ENCODE measurements around the gene MRPL41. TPM values are rescaled to one million over a fixed set of nuclear protein-coding genes. Genes with fewer than 3 reads are reported as not detected.
"Not testable (repeated sequence)": the region's sequence is repeated elsewhere in the genome, so short reads cannot be mapped to it uniquely, and the experiment has no call there.

Gene MRPL41
- total and polyA plus RNA-seq, 2 experiments from 2014 or later: 42.9 to 97.6 TPM

DNA sequence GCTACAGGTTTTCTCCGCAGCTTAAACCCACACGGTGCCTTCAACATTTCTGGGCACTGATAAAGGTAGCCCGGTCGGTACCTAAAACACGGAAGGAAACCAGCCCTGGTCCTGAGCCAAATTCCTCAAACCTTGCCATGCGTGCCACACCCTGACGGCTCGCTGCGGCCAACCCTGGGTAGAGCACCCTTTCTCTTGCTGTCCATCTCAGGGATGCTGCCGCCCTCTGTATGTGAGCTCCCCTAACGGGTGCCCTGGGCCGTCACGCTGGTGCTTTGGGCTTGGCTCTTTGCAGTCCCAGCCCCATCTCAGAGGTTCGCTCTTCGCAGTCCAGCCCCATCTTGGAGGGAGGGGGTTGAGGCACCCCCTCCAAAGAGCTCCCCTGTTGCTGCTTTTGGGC is 45.4 kb upstream of the MRPL41 start:
- no peaks in the 10 kb centered on the region for H3K9me3 ChIP-seq (ENCODE audit: low read depth)
- H4K20me1 ChIP-seq (ENCODE audit: insufficient read depth): no peaks in the 10 kb centered on the region
- WGBS, 2 experiments (ENCODE audit: low coverage in 1 of 2, low lambda C conversion rate in 2 of 2, missing lambda C conversion rate in 2 of 2): 84 to 93% methylated on average over 15 of the region's 15 CpGs
- no peak for DNase-seq
- in situ Hi-C loops (cut with MboI): no loop called here
- no peaks in the 10 kb centered on the region for H3K27me3 ChIP-seq (replicated peaks; ENCODE audit: insufficient read depth)
- TF ChIP-seq EZH2 (IDR thresholded peaks at IDR 0.05; ENCODE audit: insufficient read depth, poor library complexity, severe bottlenecking) (no peak), EZH2phosphoT487 (IDR thresholded peaks at IDR 0.05; ENCODE audit: insufficient read depth, low read depth) (no peak)
- H3K9me2 ChIP-seq (ENCODE audit: insufficient read depth): no peaks in the 10 kb centered on the region
- 0 out of 2 replicates have a peak, but pooled peaks cover 9% of the 10 kb centered on the region for H3F3A ChIP-seq (ENCODE audit: insufficient read depth)
- H3K9ac ChIP-seq: no peak overlapping the region
- no peak overlapping the region for H2AFZ ChIP-seq
- no peaks in the 10 kb centered on the region for H3K36me3 ChIP-seq (ENCODE audit: low read depth)
- no peak overlapping the region for H3K4me3 ChIP-seq
- no peak overlapping the region for H3K27ac ChIP-seq
- H3K4me2 ChIP-seq (ENCODE audit: unreplicated experiment): no peak overlapping the region
- no peaks in the 10 kb centered on the region for H3K79me2 ChIP-seq (ENCODE audit: insufficient read depth)
- H3K4me1 ChIP-seq (ENCODE audit: insufficient read depth): peaks cover 4% of the 10 kb centered on the region; the same call in 1 of the 2 replicates

DNA sequence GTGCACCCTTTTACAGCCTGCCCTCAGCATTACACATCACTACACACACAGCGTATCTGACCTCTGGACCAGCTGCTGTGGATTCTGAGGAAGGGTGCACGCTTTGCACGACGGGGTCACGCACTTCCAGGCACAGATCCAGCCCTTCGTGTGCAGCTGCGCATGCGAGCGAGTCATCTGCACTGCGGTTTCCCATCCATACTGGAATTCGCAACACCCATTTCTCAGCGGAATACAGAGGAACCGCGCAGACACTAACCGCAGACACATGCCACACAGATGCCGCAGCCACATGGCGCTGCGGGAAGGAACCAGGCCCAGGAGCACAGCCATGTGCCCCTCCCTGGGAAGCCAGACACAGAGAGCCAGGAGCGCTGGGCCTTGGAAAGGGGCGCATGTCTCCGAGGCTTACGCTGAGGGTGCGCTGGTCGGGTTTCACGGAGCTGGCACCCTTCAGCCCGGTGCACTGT is 44.9 kb upstream of the MRPL41 start:
- H3K4me3 ChIP-seq: no peak overlapping the region
- H3K27ac ChIP-seq: no peak overlapping the region
- H3K9ac ChIP-seq: 0 out of 2 replicates have a peak overlapping the region, but pooled peaks have one; percentile 2
- H3K4me1 ChIP-seq (ENCODE audit: insufficient read depth): peaks cover 4% of the 10 kb centered on the region; the same call in 1 of the 2 replicates
- DNase-seq: peak; percentile 81
- H3K4me2 ChIP-seq (ENCODE audit: unreplicated experiment): no peak overlapping the region
- no peaks in the 10 kb centered on the region for H3K27me3 ChIP-seq (replicated peaks; ENCODE audit: insufficient read depth)
- 59 to 61% methylated on average over 26 of the region's 26 CpGs for WGBS, 2 experiments (ENCODE audit: low coverage in 1 of 2, low lambda C conversion rate in 2 of 2, missing lambda C conversion rate in 2 of 2)
- H3K79me2 ChIP-seq (ENCODE audit: insufficient read depth): no peaks in the 10 kb centered on the region
- H3K9me3 ChIP-seq (ENCODE audit: low read depth): no peaks in the 10 kb centered on the region
- H3K9me2 ChIP-seq (ENCODE audit: insufficient read depth): no peaks in the 10 kb centered on the region
- in situ Hi-C loops (cut with MboI): no loop called here
- TF ChIP-seq EZH2 (IDR thresholded peaks at IDR 0.05; ENCODE audit: insufficient read depth, poor library complexity, severe bottlenecking): no peak
- TF ChIP-seq EZH2phosphoT487 (IDR thresholded peaks at IDR 0.05; ENCODE audit: insufficient read depth, low read depth): no peak
- H2AFZ ChIP-seq: no peak overlapping the region
- 0 out of 2 replicates have a peak, but pooled peaks cover 9% of the 10 kb centered on the region for H3F3A ChIP-seq (ENCODE audit: insufficient read depth)
- no peaks in the 10 kb centered on the region for H4K20me1 ChIP-seq (ENCODE audit: insufficient read depth)
- H3K36me3 ChIP-seq (ENCODE audit: low read depth): no peaks in the 10 kb centered on the region

DNA sequence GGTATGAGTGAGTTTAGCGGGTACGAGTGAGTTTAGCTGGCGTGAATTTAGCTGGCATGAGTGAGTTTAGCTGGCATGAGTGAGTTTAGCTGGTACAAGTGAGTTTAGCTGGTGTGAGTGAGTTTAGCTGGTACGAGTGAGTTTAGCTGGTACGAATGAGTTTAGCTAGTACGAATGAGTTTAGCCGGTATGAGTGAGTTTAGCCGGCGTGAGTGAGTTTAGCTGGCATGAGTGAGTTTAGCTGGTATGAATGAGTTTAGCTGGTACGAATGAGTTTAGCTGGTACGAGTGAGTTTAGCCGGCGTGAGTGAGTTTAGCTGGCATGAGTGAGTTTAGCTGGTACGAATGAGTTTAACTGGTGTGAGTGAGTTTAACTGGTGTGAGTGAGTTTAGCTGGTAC is 42.5 kb upstream of the MRPL41 start:
- DNase-seq: no peak

DNA sequence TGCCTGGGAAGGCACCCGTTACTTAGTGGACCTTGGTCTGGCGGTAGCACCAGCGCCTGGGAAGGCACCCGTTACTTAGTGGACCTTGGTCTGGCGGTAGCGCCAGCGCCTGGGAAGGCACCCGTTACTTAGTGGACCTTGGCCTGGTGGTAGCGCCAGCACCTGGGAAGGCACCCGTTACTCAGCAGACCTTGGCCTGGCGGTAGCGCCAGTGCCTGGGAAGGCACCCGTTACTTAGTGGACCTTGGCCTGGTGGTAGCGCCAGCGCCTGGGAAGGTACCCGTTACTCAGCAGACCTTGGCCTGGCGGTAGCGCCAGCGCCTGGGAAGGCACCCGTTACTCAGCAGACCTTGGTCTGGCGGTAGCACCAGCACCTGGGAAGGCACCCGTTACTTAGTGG is 40.6 kb upstream of the MRPL41 start:
- H3K9me2 ChIP-seq (ENCODE audit: insufficient read depth); H3K4me2 ChIP-seq (ENCODE audit: unreplicated experiment); H3K9me3 ChIP-seq (ENCODE audit: low read depth); H3K9ac ChIP-seq; H3K79me2 ChIP-seq (ENCODE audit: insufficient read depth); H3K27me3 ChIP-seq (replicated peaks; ENCODE audit: insufficient read depth); H3K4me1 ChIP-seq (ENCODE audit: insufficient read depth); in situ Hi-C loops (cut with MboI); H3F3A ChIP-seq (ENCODE audit: insufficient read depth); H4K20me1 ChIP-seq (ENCODE audit: insufficient read depth); H3K27ac ChIP-seq; H3K36me3 ChIP-seq (ENCODE audit: low read depth); DNase-seq; H3K4me3 ChIP-seq; H2AFZ ChIP-seq: not testable (repeated sequence)
- 92 to 94% methylated on average over 8 to 22 of the region's 22 CpGs for WGBS, 2 experiments (ENCODE audit: low coverage in 1 of 2, low lambda C conversion rate in 2 of 2, missing lambda C conversion rate in 2 of 2)

More for the DNA sequence above, 42.5 kb upstream of the MRPL41 start:
- H3K79me2 ChIP-seq (ENCODE audit: insufficient read depth): no peaks in the 10 kb centered on the region
- H3K4me2 ChIP-seq (ENCODE audit: unreplicated experiment): no peak overlapping the region
- in situ Hi-C loops (cut with MboI): no loop called here
- H3K4me1 ChIP-seq (ENCODE audit: insufficient read depth): peaks cover 4% of the 10 kb centered on the region; the same call in 1 of the 2 replicates
- H3F3A ChIP-seq (ENCODE audit: insufficient read depth): no peaks in the 10 kb centered on the region
- no peaks in the 10 kb centered on the region for H4K20me1 ChIP-seq (ENCODE audit: insufficient read depth)
- no peaks in the 10 kb centered on the region for H3K27me3 ChIP-seq (replicated peaks; ENCODE audit: insufficient read depth)
- H3K4me3 ChIP-seq: no peak overlapping the region
- H2AFZ ChIP-seq: no peak overlapping the region
- no peak overlapping the region for H3K27ac ChIP-seq
- H3K9me2 ChIP-seq (ENCODE audit: insufficient read depth): no peaks in the 10 kb centered on the region
- H3K9ac ChIP-seq: no peak overlapping the region
- no peaks in the 10 kb centered on the region for H3K9me3 ChIP-seq (ENCODE audit: low read depth)
- 90 to 94% methylated on average over 13 to 14 of the region's 14 CpGs for WGBS, 2 experiments (ENCODE audit: low coverage in 1 of 2, low lambda C conversion rate in 2 of 2, missing lambda C conversion rate in 2 of 2)
- no peaks in the 10 kb centered on the region for H3K36me3 ChIP-seq (ENCODE audit: low read depth)
- no peak for TF ChIP-seq EZH2phosphoT487 (IDR thresholded peaks at IDR 0.05; ENCODE audit: insufficient read depth, low read depth)
- TF ChIP-seq EZH2 (IDR thresholded peaks at IDR 0.05; ENCODE audit: insufficient read depth, poor library complexity, severe bottlenecking): no peak

Measured in GM23248 (cell line).